Activated T-helper 17 cell treated with anti-CD3 and anti-CD28 coated beads, Interleukin-2, amount 50 U/mL, for 72 hours (primary cell): Measurements from ENCODE around the gene SCUBE1. TPM values are rescaled to one million over a fixed set of nuclear protein-coding genes. Genes with fewer than 3 reads are reported as not detected.
A peak's percentile ranks its signal among the peaks of the same experiment; 100 is the strongest.

ENCODE experiments used
- ATAC-seq: fragments of 150-1000 bp; cut with Tn5 transposase; replicated peaks from 2 replicates; pipeline ENCODE4 v1.10.0; 2021; ENCODE audit warnings: mild to moderate bottlenecking, moderate library complexity
- H3K27ac Mint-ChIP-seq: one replicate; pipeline ENCODE4 v1.8.0; 2022; ENCODE audit warnings: mixed read lengths
- H3K27me3 Mint-ChIP-seq: one replicate; pipeline ENCODE4 v1.8.0; 2022; ENCODE audit warnings: mixed read lengths
- H3K36me3 Mint-ChIP-seq: one replicate; pipeline ENCODE4 v1.8.0; 2022; ENCODE audit warnings: low read depth, mild to moderate bottlenecking, mixed read lengths
- H3K4me1 Mint-ChIP-seq: one replicate; pipeline ENCODE4 v1.8.0; 2022; ENCODE audit warnings: mixed read lengths
- H3K4me3 Mint-ChIP-seq: one replicate; pipeline ENCODE4 v1.8.0; 2022; ENCODE audit warnings: mild to moderate bottlenecking, mixed read lengths
- H3K9me3 Mint-ChIP-seq: one replicate; pipeline ENCODE4 v1.8.0; 2022; ENCODE audit warnings: mixed read lengths
- total RNA-seq, 2 donors: library from RNA; stranded (reverse); gene quantifications; one replicate each; pipeline ENCODE4 v1.2.3, GENCODE V29; 2022

SCUBE1 gene
- not detected for total RNA-seq

GRCh38 chr22:43343262-43343669, at the start of gene SCUBE1:
SCUBE1 (minus strand) TSS chr22:43343372; CDS start chr22:43343261, 111 bp downstream.
- ATAC-seq, result peak; percentile 69
- Mint-ChIP-seq H3K4me3 (peak within 1 kb of the TSS; percentile 37), H3K36me3 (no peaks in the 10 kb centered on the region), H3K4me1 (no peaks in the 10 kb centered on the region), H3K27me3 (peaks cover 42% of the 10 kb centered on the region), H3K27ac (no peak within 1 kb of the TSS), H3K9me3 (no peaks in the 10 kb centered on the region)

- peaks cover 1% of the 10 kb centered on the region for H3K27me3 Mint-ChIP-seq
- no peaks in the 10 kb centered on the region for H3K4me1 Mint-ChIP-seq
- H3K9me3 Mint-ChIP-seq, result no peaks in the 10 kb centered on the region
- no peak overlapping the region for H3K4me3 Mint-ChIP-seq
- no peak for ATAC-seq
- H3K36me3 Mint-ChIP-seq, result no peaks in the 10 kb centered on the region
- no peak overlapping the region for H3K27ac Mint-ChIP-seq
Measured at GRCh38 chr22:43392385-43392989, 49.3 kb upstream of the SCUBE1 start.

GRCh38 chr22:43391306-43391705, 48.1 kb upstream of the SCUBE1 start:
- H3K9me3 Mint-ChIP-seq, result no peaks in the 10 kb centered on the region
- H3K27me3 Mint-ChIP-seq, result peaks cover 8% of the 10 kb centered on the region
- ATAC-seq, result no peak
- H3K4me3 Mint-ChIP-seq, result no peak overlapping the region
- no peaks in the 10 kb centered on the region for H3K4me1 Mint-ChIP-seq
- H3K36me3 Mint-ChIP-seq, result no peaks in the 10 kb centered on the region
- H3K27ac Mint-ChIP-seq, result no peak overlapping the region

GRCh38 chr22:43390872-43391271, 47.7 kb upstream of the SCUBE1 start:
- ATAC-seq, result no peak
- H3K4me1 Mint-ChIP-seq, result no peaks in the 10 kb centered on the region
- H3K9me3 Mint-ChIP-seq, result no peaks in the 10 kb centered on the region
- H3K36me3 Mint-ChIP-seq, result no peaks in the 10 kb centered on the region
- peaks cover 11% of the 10 kb centered on the region for H3K27me3 Mint-ChIP-seq
- no peak overlapping the region for H3K4me3 Mint-ChIP-seq
- H3K27ac Mint-ChIP-seq, result no peak overlapping the region

- H3K27ac Mint-ChIP-seq, result no peak overlapping the region
- H3K27me3 Mint-ChIP-seq, result peaks cover 11% of the 10 kb centered on the region
- H3K9me3 Mint-ChIP-seq, result no peaks in the 10 kb centered on the region
- H3K4me1 Mint-ChIP-seq, result no peaks in the 10 kb centered on the region
- no peak for ATAC-seq
- no peaks in the 10 kb centered on the region for H3K36me3 Mint-ChIP-seq
- no peak overlapping the region for H3K4me3 Mint-ChIP-seq
Measured at GRCh38 chr22:43390166-43390565, 47.0 kb upstream of the SCUBE1 start.

GRCh38 chr22:43389227-43389836, 46.2 kb upstream of the SCUBE1 start:
- no peak for ATAC-seq
- H3K4me1 Mint-ChIP-seq, result no peaks in the 10 kb centered on the region

GRCh38 chr22:43388420-43388851, 45.3 kb upstream of the SCUBE1 start:
- H3K9me3 Mint-ChIP-seq, result no peaks in the 10 kb centered on the region
- peak; percentile 60 for ATAC-seq
- H3K27ac Mint-ChIP-seq, result no peak overlapping the region
- H3K36me3 Mint-ChIP-seq, result no peaks in the 10 kb centered on the region
- H3K4me1 Mint-ChIP-seq, result no peaks in the 10 kb centered on the region
- peaks cover 14% of the 10 kb centered on the region for H3K27me3 Mint-ChIP-seq
- no peak overlapping the region for H3K4me3 Mint-ChIP-seq

More at GRCh38 chr22:43389227-43389836, 46.2 kb upstream of the SCUBE1 start:
- H3K27me3 Mint-ChIP-seq, result peaks cover 13% of the 10 kb centered on the region
- H3K4me3 Mint-ChIP-seq, result no peak overlapping the region
- no peak overlapping the region for H3K27ac Mint-ChIP-seq
- H3K36me3 Mint-ChIP-seq, result no peaks in the 10 kb centered on the region
- no peaks in the 10 kb centered on the region for H3K9me3 Mint-ChIP-seq

- Mint-ChIP-seq H3K27me3 (peaks cover 14% of the 10 kb centered on the region), H3K4me1 (no peaks in the 10 kb centered on the region), H3K27ac (no peak overlapping the region), H3K4me3 (no peak overlapping the region), H3K36me3 (no peaks in the 10 kb centered on the region), H3K9me3 (no peaks in the 10 kb centered on the region)
- no peak for ATAC-seq
Measured at GRCh38 chr22:43387815-43388214, 44.6 kb upstream of the SCUBE1 start.

- no peak overlapping the region for H3K27ac Mint-ChIP-seq
- no peaks in the 10 kb centered on the region for H3K4me1 Mint-ChIP-seq
- H3K4me3 Mint-ChIP-seq, result no peak overlapping the region
- peak; percentile 92 for ATAC-seq
- H3K9me3 Mint-ChIP-seq, result no peaks in the 10 kb centered on the region
- peaks cover 14% of the 10 kb centered on the region for H3K27me3 Mint-ChIP-seq
- H3K36me3 Mint-ChIP-seq, result no peaks in the 10 kb centered on the region
Measured at GRCh38 chr22:43385770-43386641, 42.8 kb upstream of the SCUBE1 start.

- Mint-ChIP-seq H3K27ac (no peak overlapping the region), H3K4me1 (no peaks in the 10 kb centered on the region), H3K27me3 (peaks cover 17% of the 10 kb centered on the region), H3K4me3 (no peak overlapping the region), H3K36me3 (no peaks in the 10 kb centered on the region), H3K9me3 (no peaks in the 10 kb centered on the region)
- ATAC-seq, result no peak
Measured at GRCh38 chr22:43384863-43385262, 41.7 kb upstream of the SCUBE1 start.

GRCh38 chr22:43381693-43382092, 38.5 kb upstream of the SCUBE1 start:
- H3K9me3 Mint-ChIP-seq, result no peaks in the 10 kb centered on the region
- no peak for ATAC-seq
- no peak overlapping the region for H3K27ac Mint-ChIP-seq

GRCh38 chr22:43377896-43378704, 34.9 kb upstream of the SCUBE1 start:
- Mint-ChIP-seq H3K4me1 (peaks cover 6% of the 10 kb centered on the region), H3K9me3 (peaks cover 5% of the 10 kb centered on the region), H3K27me3 (peaks cover 36% of the 10 kb centered on the region), H3K36me3 (no peaks in the 10 kb centered on the region), H3K27ac (no peak overlapping the region), H3K4me3 (no peak overlapping the region)
- peak; percentile 31 for ATAC-seq

More at GRCh38 chr22:43381693-43382092, 38.5 kb upstream of the SCUBE1 start:
- Mint-ChIP-seq H3K27me3 (peaks cover 29% of the 10 kb centered on the region), H3K4me1 (peaks cover 6% of the 10 kb centered on the region), H3K36me3 (no peaks in the 10 kb centered on the region), H3K4me3 (no peak overlapping the region)

- no peaks in the 10 kb centered on the region for H3K36me3 Mint-ChIP-seq
- no peak overlapping the region for H3K4me3 Mint-ChIP-seq
- peaks cover 6% of the 10 kb centered on the region for H3K4me1 Mint-ChIP-seq
- no peak overlapping the region for H3K27ac Mint-ChIP-seq
- H3K27me3 Mint-ChIP-seq, result peaks cover 38% of the 10 kb centered on the region
- no peak for ATAC-seq
- H3K9me3 Mint-ChIP-seq, result peaks cover 5% of the 10 kb centered on the region
Measured at GRCh38 chr22:43377548-43377895, 34.4 kb upstream of the SCUBE1 start.
